Measurements from ENCODE around the gene TRPM7. TPM values are rescaled to one million over a fixed set of nuclear protein-coding genes. Genes with fewer than 3 reads are reported as not detected.

Gene TRPM7
- total RNA-seq = 30.7 and 31.2 TPM in 2 replicates

GRCh38 chr15:50686469-50687301, at the start of gene TRPM7:
TRPM7 (minus strand) TSS chr15:50686797; CDS start chr15:50686533, 264 bp downstream.
- DNase-seq (ENCODE audit: low read depth) = peak; percentile 43
- TF ChIP-seq CTCF (IDR thresholded peaks at IDR 0.05; ENCODE audit: insufficient read depth, low read length, poor library complexity, severe bottlenecking) = no peak
- Histone ChIP-seq H3K4me3 (ENCODE audit: low read depth, low read length) (peak within 1 kb of the TSS; percentile 99), H3K36me3 (ENCODE audit: control insufficient read depth, insufficient read depth, low read length) (no peaks in the 10 kb centered on the region), H3K27me3 (ENCODE audit: control insufficient read depth, insufficient read depth, low read length) (no peaks in the 10 kb centered on the region)

- no peak overlapping the region for H3K4me3 ChIP-seq (ENCODE audit: low read depth, low read length)
- no peak for TF ChIP-seq CTCF (IDR thresholded peaks at IDR 0.05; ENCODE audit: insufficient read depth, low read length, poor library complexity, severe bottlenecking)
- no peaks in the 10 kb centered on the region for H3K27me3 ChIP-seq (ENCODE audit: control insufficient read depth, insufficient read depth, low read length)
- no peak for DNase-seq (ENCODE audit: low read depth)
- H3K36me3 ChIP-seq (ENCODE audit: control insufficient read depth, insufficient read depth, low read length) = no peaks in the 10 kb centered on the region
Observed at GRCh38 chr15:50735156-50735555, 48.6 kb upstream of the TRPM7 start.

- H3K4me3 ChIP-seq (ENCODE audit: low read depth, low read length) = no peak overlapping the region
- DNase-seq (ENCODE audit: low read depth) = no peak
- no peaks in the 10 kb centered on the region for H3K27me3 ChIP-seq (ENCODE audit: control insufficient read depth, insufficient read depth, low read length)
- no peak for TF ChIP-seq CTCF (IDR thresholded peaks at IDR 0.05; ENCODE audit: insufficient read depth, low read length, poor library complexity, severe bottlenecking)
- H3K36me3 ChIP-seq (ENCODE audit: control insufficient read depth, insufficient read depth, low read length) = no peaks in the 10 kb centered on the region
Observed at GRCh38 chr15:50726315-50726714, 39.7 kb upstream of the TRPM7 start.

- TF ChIP-seq CTCF (IDR thresholded peaks at IDR 0.05; ENCODE audit: insufficient read depth, low read length, poor library complexity, severe bottlenecking) = no peak
- DNase-seq (ENCODE audit: low read depth) = no peak
- no peaks in the 10 kb centered on the region for H3K36me3 ChIP-seq (ENCODE audit: control insufficient read depth, insufficient read depth, low read length)
- no peaks in the 10 kb centered on the region for H3K27me3 ChIP-seq (ENCODE audit: control insufficient read depth, insufficient read depth, low read length)
- H3K4me3 ChIP-seq (ENCODE audit: low read depth, low read length) = no peak overlapping the region
Observed at GRCh38 chr15:50718700-50719125, 32.1 kb upstream of the TRPM7 start.

GRCh38 chr15:50712018-50712417, 25.4 kb upstream of the TRPM7 start:
- TF ChIP-seq CTCF (IDR thresholded peaks at IDR 0.05; ENCODE audit: insufficient read depth, low read length, poor library complexity, severe bottlenecking) = no peak
- no peak for DNase-seq (ENCODE audit: low read depth)
- H3K4me3 ChIP-seq (ENCODE audit: low read depth, low read length) = no peak overlapping the region

GRCh38 chr15:50710585-50710984, 24.0 kb upstream of the TRPM7 start:
- H3K27me3 ChIP-seq (ENCODE audit: control insufficient read depth, insufficient read depth, low read length) = no peaks in the 10 kb centered on the region
- H3K4me3 ChIP-seq (ENCODE audit: low read depth, low read length) = no peak overlapping the region
- no peak for TF ChIP-seq CTCF (IDR thresholded peaks at IDR 0.05; ENCODE audit: insufficient read depth, low read length, poor library complexity, severe bottlenecking)
- no peaks in the 10 kb centered on the region for H3K36me3 ChIP-seq (ENCODE audit: control insufficient read depth, insufficient read depth, low read length)
- DNase-seq (ENCODE audit: low read depth) = no peak

More at GRCh38 chr15:50712018-50712417, 25.4 kb upstream of the TRPM7 start:
- no peaks in the 10 kb centered on the region for H3K27me3 ChIP-seq (ENCODE audit: control insufficient read depth, insufficient read depth, low read length)
- H3K36me3 ChIP-seq (ENCODE audit: control insufficient read depth, insufficient read depth, low read length) = no peaks in the 10 kb centered on the region

Data from kidney epithelial cell (primary cell).